Measurements from ENCODE around the gene AKR1D1.

DNA sequence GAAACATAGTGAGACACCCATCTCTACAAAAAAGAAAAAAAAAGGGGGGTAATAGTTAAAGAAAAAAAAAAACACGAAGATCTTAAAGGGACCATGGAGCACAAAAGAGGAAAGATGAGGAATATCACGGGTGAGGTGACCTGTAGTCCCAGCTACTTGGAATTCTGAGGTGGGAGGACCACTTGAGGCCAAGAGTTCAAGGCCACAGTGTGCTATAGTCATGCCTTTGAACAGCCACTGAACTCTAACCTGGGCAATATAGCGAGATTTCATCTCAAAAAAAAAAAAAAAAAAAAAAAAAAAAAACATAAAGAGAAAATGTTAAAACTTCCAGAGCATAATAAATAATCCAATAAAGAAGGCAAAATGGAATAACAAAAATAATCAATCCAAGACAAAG, 23.6 kb downstream of the AKR1D1 start:
- TF ChIP-seq CTCF (conservative IDR thresholded peaks at IDR 0.05 in 1 of 2, IDR thresholded peaks at IDR 0.05 in 1 of 2; ENCODE audit: extremely low read depth in 1 of 2, insufficient read depth in 1 of 2, low read depth in 1 of 2, low read length in 2 of 2) (no peak), EZH2 (IDR thresholded peaks at IDR 0.05; ENCODE audit: borderline replicate concordance, low read length) (no peak)

Measured in mammary epithelial cell (primary cell).